K562 treated with DMSO at 1 percent for 24 hours (cell line): ENCODE data around the gene DGKK. TPM values are rescaled to one million over a fixed set of nuclear protein-coding genes. Genes with fewer than 3 reads are reported as not detected.

Experiments
- total RNA-seq: library from RNA; unstranded; fragments of 300-600 nt; gene quantifications from 2 replicates; pipeline ENCODE4 v1.2.3, GENCODE V29; 2022; ENCODE audit warnings: low read depth; ENCODE audit not compliant: insufficient read depth

DGKK gene, protein sequence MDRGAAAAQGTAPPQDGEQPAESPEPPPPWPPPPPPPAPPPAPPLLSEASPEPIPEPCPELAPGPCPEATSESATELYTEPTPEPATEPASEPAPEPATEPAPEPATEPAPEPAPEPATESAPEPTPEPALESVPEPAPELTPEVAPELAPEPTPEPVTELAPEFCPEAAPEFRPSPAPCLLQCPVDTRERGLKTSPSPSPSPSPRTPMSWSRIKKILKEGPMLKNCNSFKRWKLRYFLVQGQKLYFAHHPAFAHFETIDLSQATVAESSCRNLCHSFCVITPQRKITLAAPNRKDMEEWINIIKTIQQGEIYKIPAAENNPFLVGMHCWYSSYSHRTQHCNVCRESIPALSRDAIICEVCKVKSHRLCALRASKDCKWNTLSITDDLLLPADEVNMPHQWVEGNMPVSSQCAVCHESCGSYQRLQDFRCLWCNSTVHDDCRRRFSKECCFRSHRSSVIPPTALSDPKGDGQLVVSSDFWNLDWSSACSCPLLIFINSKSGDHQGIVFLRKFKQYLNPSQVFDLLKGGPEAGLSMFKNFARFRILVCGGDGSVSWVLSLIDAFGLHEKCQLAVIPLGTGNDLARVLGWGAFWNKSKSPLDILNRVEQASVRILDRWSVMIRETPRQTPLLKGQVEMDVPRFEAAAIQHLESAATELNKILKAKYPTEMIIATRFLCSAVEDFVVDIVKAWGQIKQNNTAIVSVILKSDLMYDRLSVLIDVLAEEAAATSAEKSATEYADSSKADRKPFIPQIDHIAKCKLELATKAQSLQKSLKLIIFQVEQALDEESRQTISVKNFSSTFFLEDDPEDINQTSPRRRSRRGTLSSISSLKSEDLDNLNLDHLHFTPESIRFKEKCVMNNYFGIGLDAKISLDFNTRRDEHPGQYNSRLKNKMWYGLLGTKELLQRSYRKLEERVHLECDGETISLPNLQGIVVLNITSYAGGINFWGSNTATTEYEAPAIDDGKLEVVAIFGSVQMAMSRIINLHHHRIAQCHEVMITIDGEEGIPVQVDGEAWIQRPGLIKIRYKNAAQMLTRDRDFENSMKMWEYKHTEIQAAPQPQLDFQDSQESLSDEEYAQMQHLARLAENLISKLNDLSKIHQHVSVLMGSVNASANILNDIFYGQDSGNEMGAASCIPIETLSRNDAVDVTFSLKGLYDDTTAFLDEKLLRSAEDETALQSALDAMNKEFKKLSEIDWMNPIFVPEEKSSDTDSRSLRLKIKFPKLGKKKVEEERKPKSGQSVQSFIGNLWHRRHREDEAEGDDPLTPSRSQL
- total RNA-seq = not detected in 2 replicates

GRCh38 chrX:50470103-50471031 is at the start of gene DGKK:
DGKK (minus strand) TSS chrX:50470825; CDS start chrX:50470678, 147 bp downstream.

